Measurements from ENCODE around the gene DPP7.

- TF ChIP-seq CTCF (IDR thresholded peaks at IDR 0.05) (no peak), POLR2A (IDR thresholded peaks at IDR 0.05) (no peak)
Observed at GRCh38 chr9:137077758-137078693, 36.5 kb downstream of the DPP7 start.
